ENCODE results near the gene MAD1L1.

The MAD1L1 gene

DNA sequence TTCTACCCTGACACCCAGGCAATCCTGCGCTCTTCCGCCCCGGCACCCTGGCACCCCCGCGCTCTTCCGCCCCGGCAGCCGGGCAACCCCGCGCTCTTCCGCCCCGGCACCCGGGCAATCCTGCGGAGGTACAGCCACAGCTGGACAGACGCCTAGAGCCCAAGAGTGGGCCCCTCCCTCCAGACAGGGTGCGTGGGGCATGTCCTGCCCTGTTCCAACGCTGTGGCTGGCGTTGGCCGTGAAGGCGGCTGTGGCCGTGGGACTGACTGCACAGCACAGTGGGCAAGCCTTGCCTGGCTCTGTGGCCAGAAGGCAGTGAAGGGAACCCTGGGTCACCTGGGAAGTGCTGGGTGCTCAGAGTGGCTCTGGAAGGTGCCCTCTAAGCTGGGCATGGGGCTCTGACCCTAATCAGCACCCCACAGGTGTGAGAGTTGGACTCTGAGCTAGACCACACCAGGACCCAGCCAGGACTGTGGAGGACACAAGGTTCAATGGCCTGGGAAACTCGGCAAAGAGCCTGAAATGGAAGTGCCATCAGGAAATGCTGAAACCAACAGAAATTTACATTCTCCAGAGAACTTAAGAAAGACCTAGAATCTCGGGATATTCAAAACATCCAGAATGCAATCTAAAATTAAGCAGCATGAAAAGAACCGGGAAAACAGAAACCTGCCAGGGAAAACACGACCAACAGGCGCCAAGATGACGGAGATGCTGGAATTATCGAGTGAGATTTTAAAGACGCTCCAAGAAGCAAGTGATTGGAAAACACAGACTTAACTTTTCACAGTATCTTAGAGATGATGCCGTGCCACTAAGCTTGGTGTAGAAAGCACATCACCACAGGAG lies 309.1 kb downstream of the MAD1L1 start:
- H3K4me1 ChIP-seq (ENCODE audit: control insufficient read depth, low read length) = peaks cover 65% of the 10 kb centered on the region
- no peak overlapping the region for H3K27ac ChIP-seq (ENCODE audit: low read depth, low read length)
- no peaks in the 10 kb centered on the region for H3K27me3 ChIP-seq (ENCODE audit: control insufficient read depth, low read length)
- H3K9me3 ChIP-seq (ENCODE audit: control insufficient read depth, insufficient read depth, low read length) = no peaks in the 10 kb centered on the region
- TF ChIP-seq, protein P1, sequence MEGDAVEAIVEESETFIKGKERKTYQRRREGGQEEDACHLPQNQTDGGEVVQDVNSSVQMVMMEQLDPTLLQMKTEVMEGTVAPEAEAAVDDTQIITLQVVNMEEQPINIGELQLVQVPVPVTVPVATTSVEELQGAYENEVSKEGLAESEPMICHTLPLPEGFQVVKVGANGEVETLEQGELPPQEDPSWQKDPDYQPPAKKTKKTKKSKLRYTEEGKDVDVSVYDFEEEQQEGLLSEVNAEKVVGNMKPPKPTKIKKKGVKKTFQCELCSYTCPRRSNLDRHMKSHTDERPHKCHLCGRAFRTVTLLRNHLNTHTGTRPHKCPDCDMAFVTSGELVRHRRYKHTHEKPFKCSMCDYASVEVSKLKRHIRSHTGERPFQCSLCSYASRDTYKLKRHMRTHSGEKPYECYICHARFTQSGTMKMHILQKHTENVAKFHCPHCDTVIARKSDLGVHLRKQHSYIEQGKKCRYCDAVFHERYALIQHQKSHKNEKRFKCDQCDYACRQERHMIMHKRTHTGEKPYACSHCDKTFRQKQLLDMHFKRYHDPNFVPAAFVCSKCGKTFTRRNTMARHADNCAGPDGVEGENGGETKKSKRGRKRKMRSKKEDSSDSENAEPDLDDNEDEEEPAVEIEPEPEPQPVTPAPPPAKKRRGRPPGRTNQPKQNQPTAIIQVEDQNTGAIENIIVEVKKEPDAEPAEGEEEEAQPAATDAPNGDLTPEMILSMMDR (IDR thresholded peaks at IDR 0.05; ENCODE audit: low read depth, low read length, poor library complexity, severe bottlenecking) = no peak
- TF ChIP-seq EZH2phosphoT487 (IDR thresholded peaks at IDR 0.05; ENCODE audit: borderline replicate concordance, low read length) = no peak
- H3K36me3 ChIP-seq (ENCODE audit: control insufficient read depth, low read length) = peaks cover 7% of the 10 kb centered on the region; the same call in 1 of the 2 replicates
- H3K79me2 ChIP-seq (ENCODE audit: control insufficient read depth, low read length) = peaks cover 16% of the 10 kb centered on the region
- H3K4me2 ChIP-seq (ENCODE audit: low read length) = no peak overlapping the region
- no peaks in the 10 kb centered on the region for H4K20me1 ChIP-seq (ENCODE audit: control insufficient read depth, insufficient read depth, low read depth, low read length)
- no peaks in the 10 kb centered on the region for H3K9me2 ChIP-seq (replicated peaks; ENCODE audit: control insufficient read depth, low read length)
- H3K4me3 ChIP-seq (ENCODE audit: low read length) = no peak overlapping the region
- H3F3A ChIP-seq (ENCODE audit: control insufficient read depth, insufficient read depth) = peaks cover 11% of the 10 kb centered on the region

DNA sequence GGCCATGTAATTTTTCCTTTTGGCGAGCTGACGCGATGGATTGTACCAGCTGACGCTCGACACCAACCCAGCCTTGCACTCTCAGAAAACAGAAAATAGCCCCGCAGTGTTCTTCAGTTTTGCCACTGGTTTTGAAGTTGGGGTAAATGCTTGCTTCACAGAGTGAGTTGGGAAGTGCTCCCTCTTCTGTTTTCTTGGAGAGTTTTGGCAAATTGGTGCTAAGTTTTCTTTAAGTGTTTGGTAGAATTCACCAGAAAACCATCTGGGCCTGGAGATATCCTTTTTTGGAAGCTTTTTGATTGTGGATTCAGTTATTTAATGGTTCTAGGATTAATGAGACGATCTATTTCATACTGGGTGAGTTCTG lies 309.9 kb downstream of the MAD1L1 start:
- TF ChIP-seq EZH2phosphoT487 (IDR thresholded peaks at IDR 0.05; ENCODE audit: borderline replicate concordance, low read length) = no peak
- TF ChIP-seq, protein P1 (IDR thresholded peaks at IDR 0.05; ENCODE audit: low read depth, low read length, poor library complexity, severe bottlenecking) = no peak
- Histone ChIP-seq H3K79me2 (ENCODE audit: control insufficient read depth, low read length) (peaks cover 16% of the 10 kb centered on the region), H3K4me1 (ENCODE audit: control insufficient read depth, low read length) (peaks cover 57% of the 10 kb centered on the region), H3K9me3 (ENCODE audit: control insufficient read depth, insufficient read depth, low read length) (no peaks in the 10 kb centered on the region), H3K9me2 (replicated peaks; ENCODE audit: control insufficient read depth, low read length) (no peaks in the 10 kb centered on the region), H3K27me3 (ENCODE audit: control insufficient read depth, low read length) (no peaks in the 10 kb centered on the region), H3K4me2 (ENCODE audit: low read length) (no peak overlapping the region), H3F3A (ENCODE audit: control insufficient read depth, insufficient read depth) (peaks cover 11% of the 10 kb centered on the region), H3K27ac (ENCODE audit: low read depth, low read length) (no peak overlapping the region), H3K36me3 (ENCODE audit: control insufficient read depth, low read length) (peaks cover 7% of the 10 kb centered on the region; the same call in 1 of the 2 replicates), H4K20me1 (ENCODE audit: control insufficient read depth, insufficient read depth, low read depth, low read length) (no peaks in the 10 kb centered on the region), H3K4me3 (ENCODE audit: low read length) (no peak overlapping the region)

DNA sequence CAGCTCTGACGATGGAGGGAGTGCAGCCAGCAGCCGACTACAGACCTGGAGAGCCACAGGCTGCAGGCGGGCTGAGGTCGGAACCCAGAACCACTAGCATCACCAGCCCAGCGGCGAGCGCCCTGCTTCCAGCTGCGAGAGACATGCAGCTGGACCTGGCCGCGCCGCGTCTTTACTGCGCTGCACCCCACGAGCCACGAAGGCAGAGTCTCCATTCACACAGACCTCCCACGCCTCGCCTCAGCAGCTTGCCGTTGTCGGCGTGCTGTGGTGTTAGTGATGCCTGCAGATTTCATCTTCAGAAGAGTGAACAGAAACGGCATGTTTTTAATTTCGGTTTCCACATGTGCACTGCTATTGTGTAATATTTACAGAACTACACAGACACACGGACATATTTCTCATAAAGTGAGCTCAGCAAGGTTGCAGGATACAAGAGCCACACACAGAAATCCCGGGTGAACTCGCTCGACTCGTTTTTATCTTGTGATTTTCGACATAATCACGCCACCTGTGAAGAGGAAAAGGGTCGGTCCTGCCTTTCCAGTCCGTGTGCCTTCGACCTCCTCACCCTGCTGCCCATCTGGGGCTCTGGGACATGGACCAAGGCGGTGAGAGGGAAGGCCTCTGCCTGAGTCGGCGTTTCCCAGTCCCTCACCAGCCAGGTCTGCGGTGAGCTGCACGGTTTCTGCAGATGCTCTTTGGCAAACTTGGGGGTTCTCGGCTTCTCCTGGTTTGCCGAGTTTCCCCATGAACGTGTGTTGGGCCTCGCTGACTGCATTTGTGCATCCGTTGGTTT lies 310.5 kb downstream of the MAD1L1 start:
- peaks cover 7% of the 10 kb centered on the region for H3F3A ChIP-seq (ENCODE audit: control insufficient read depth, insufficient read depth)
- H3K27ac ChIP-seq (ENCODE audit: low read depth, low read length) = no peak overlapping the region
- no peaks in the 10 kb centered on the region for H4K20me1 ChIP-seq (ENCODE audit: control insufficient read depth, insufficient read depth, low read depth, low read length)
- H3K4me1 ChIP-seq (ENCODE audit: control insufficient read depth, low read length) = peaks cover 51% of the 10 kb centered on the region
- no peak overlapping the region for H3K4me3 ChIP-seq (ENCODE audit: low read length)
- no peak overlapping the region for H3K4me2 ChIP-seq (ENCODE audit: low read length)
- H3K79me2 ChIP-seq (ENCODE audit: control insufficient read depth, low read length) = peaks cover 16% of the 10 kb centered on the region
- H3K9me3 ChIP-seq (ENCODE audit: control insufficient read depth, insufficient read depth, low read length) = no peaks in the 10 kb centered on the region
- no peak for TF ChIP-seq EZH2phosphoT487 (IDR thresholded peaks at IDR 0.05; ENCODE audit: borderline replicate concordance, low read length)
- TF ChIP-seq, protein P1 (IDR thresholded peaks at IDR 0.05; ENCODE audit: low read depth, low read length, poor library complexity, severe bottlenecking) = no peak
- H3K27me3 ChIP-seq (ENCODE audit: control insufficient read depth, low read length) = no peaks in the 10 kb centered on the region
- H3K9me2 ChIP-seq (replicated peaks; ENCODE audit: control insufficient read depth, low read length) = no peaks in the 10 kb centered on the region
- peaks cover 7% of the 10 kb centered on the region; the same call in 1 of the 2 replicates for H3K36me3 ChIP-seq (ENCODE audit: control insufficient read depth, low read length)
